Body of pancreas (tissue), 4 donors: ENCODE data around the gene MAPK8IP3.

Experiments
- POLR2A ChIP-seq, 3 donors: fragments of 450-650 bp; IDR thresholded peaks; one replicate each; pipeline ENCODE4 v1.6.1; 2016; ENCODE audit warnings: antibody characterized with exemption in 3 of 3, mild to moderate bottlenecking in 2 of 3
- TF ChIP-seq, protein P1 (sequence below), 7 experiments: fragments of 450-650 bp in 4 of 7; fragments of 200-600 bp in 3 of 7; sonication (generic) in 3 of 7; IDR thresholded peaks; one replicate each; pipeline ENCODE4 v1.5.1; 2016 to 2019; ENCODE audit warnings: antibody characterized with exemption in 7 of 7

DNA sequence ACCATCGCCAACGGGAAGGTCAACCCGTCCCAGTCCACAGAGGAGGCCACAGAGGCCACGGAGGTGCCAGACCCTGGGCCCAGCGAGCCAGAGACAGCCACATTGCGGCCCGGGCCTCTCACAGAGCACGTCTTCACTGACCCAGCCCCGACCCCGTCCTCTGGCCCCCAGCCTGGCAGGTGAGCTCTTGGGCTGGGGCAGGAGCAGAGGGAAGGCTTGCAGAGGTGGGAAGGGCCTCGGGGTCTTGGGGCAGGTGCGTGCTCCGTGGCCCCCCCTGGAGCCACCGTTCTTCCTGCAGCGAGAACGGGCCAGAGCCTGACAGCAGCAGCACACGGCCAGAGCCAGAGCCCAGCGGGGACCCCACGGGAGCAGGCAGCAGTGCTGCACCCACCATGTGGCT, 60.2 kb downstream of the MAPK8IP3 start:
- TF ChIP-seq, protein P1, sequence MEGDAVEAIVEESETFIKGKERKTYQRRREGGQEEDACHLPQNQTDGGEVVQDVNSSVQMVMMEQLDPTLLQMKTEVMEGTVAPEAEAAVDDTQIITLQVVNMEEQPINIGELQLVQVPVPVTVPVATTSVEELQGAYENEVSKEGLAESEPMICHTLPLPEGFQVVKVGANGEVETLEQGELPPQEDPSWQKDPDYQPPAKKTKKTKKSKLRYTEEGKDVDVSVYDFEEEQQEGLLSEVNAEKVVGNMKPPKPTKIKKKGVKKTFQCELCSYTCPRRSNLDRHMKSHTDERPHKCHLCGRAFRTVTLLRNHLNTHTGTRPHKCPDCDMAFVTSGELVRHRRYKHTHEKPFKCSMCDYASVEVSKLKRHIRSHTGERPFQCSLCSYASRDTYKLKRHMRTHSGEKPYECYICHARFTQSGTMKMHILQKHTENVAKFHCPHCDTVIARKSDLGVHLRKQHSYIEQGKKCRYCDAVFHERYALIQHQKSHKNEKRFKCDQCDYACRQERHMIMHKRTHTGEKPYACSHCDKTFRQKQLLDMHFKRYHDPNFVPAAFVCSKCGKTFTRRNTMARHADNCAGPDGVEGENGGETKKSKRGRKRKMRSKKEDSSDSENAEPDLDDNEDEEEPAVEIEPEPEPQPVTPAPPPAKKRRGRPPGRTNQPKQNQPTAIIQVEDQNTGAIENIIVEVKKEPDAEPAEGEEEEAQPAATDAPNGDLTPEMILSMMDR (IDR thresholded peaks at IDR 0.05), result no peak
- no peak for TF ChIP-seq POLR2A (IDR thresholded peaks at IDR 0.05)
